IMR-90 (cell line): ENCODE measurements around the gene CHDH. TPM values are rescaled to one million over a fixed set of nuclear protein-coding genes. Genes with fewer than 3 reads are reported as not detected.

Experiments
- ATAC-seq: fragments of 200-7000 bp; cut with Tn5 transposase; 2 replicates; pipeline ENCODE4 v1.9.1; 2020; ENCODE audit warnings: low read depth, mild to moderate bottlenecking, moderate library complexity
- BruUV-seq: library from RNA; stranded (reverse); fragments of 400-500 nt; replicated peaks from 2 replicates; lab custom pipeline; 2021; lab: Mats Ljungman, UMichigan
- CTCF ChIA-PET: fragments of 300-600 bp; formaldehyde crosslinking; extraction: SDS; loops from one replicate; lab custom pipeline; 2021; ENCODE audit warnings: antibody characterized with exemption; lab: Yijun Ruan, JAX
- POLR2A ChIA-PET: fragments of 300-600 bp; sonication (Branson Sonifier 250); formaldehyde crosslinking; loops from one replicate; lab custom pipeline; 2022; ENCODE audit warnings: antibody characterized with exemption; ENCODE audit not compliant: unreplicated experiment; lab: Charles Lee
- DNase-seq: peaks from one replicate; pipeline ENCODE4 v3.0.0; 2013
- H2AFZ ChIP-seq: replicated peaks from 2 replicates; pipeline ENCODE3; 2013; ENCODE audit warnings: low read length, mild to moderate bottlenecking; ENCODE audit not compliant: poor library complexity
- H2AK5ac ChIP-seq: 2 replicates; pipeline ENCODE4 v1.6.1; 2013; ENCODE audit warnings: low read depth, low read length, inconsistent platforms
- H2AK9ac ChIP-seq: replicated peaks from 2 replicates; pipeline ENCODE3; 2013; ENCODE audit warnings: mild to moderate bottlenecking, low read depth, low read length, moderate library complexity; ENCODE audit not compliant: poor library complexity
- H2BK120ac ChIP-seq: 2 replicates; pipeline ENCODE4 v1.6.1; 2013; ENCODE audit warnings: low read depth, low read length, inconsistent platforms
- H2BK15ac ChIP-seq: 3 replicates; pipeline ENCODE4 v1.6.1; 2013; ENCODE audit warnings: low read depth, low read length, inconsistent platforms
- H2BK20ac ChIP-seq: 2 replicates; pipeline ENCODE4 v1.6.1; 2013; ENCODE audit warnings: low read depth, mild to moderate bottlenecking, inconsistent platforms, low read length, moderate library complexity
- H2BK5ac ChIP-seq: 2 replicates; pipeline ENCODE4 v1.6.1; 2013; ENCODE audit warnings: mild to moderate bottlenecking, low read depth, low read length, inconsistent platforms; ENCODE audit not compliant: poor library complexity, severe bottlenecking
- H3K14ac ChIP-seq: replicated peaks from 2 replicates; pipeline ENCODE4 v1.6.1; 2013; ENCODE audit warnings: low read depth, low read length, inconsistent platforms
- H3K18ac ChIP-seq: 2 replicates; pipeline ENCODE4 v1.6.1; 2013; ENCODE audit warnings: low read depth, low read length, control low read depth
- H3K23ac ChIP-seq: 2 replicates; pipeline ENCODE4 v1.6.1; 2013; ENCODE audit warnings: low read depth, low read length, inconsistent platforms
- H3K27ac ChIP-seq: 2 replicates; pipeline ENCODE4 v1.5.1; 2013; ENCODE audit warnings: mild to moderate bottlenecking, control low read depth, low read length; ENCODE audit not compliant: insufficient read depth
- H3K27me3 ChIP-seq: 2 replicates; pipeline ENCODE4 v1.6.1; 2013; ENCODE audit warnings: low read length; ENCODE audit not compliant: control insufficient read depth, insufficient read depth
- H3K36me3 ChIP-seq: 2 replicates; pipeline ENCODE4 v1.6.1; 2013; ENCODE audit warnings: low read length, mixed read lengths; ENCODE audit not compliant: control insufficient read depth, insufficient read depth
- H3K4ac ChIP-seq: 2 replicates; pipeline ENCODE4 v1.6.1; 2013; ENCODE audit warnings: low read depth, low read length, inconsistent platforms
- H3K4me1 ChIP-seq: 2 replicates; pipeline ENCODE4 v1.6.1; 2013; ENCODE audit warnings: low read length, mixed read lengths; ENCODE audit not compliant: control insufficient read depth, insufficient read depth
- H3K4me2 ChIP-seq: 2 replicates; pipeline ENCODE4 v1.6.1; 2013; ENCODE audit warnings: low read depth, mild to moderate bottlenecking, control low read depth, low read length, moderate library complexity
- H3K4me3 ChIP-seq: 2 replicates; pipeline ENCODE4 v1.5.1; 2013; ENCODE audit warnings: low read depth, mild to moderate bottlenecking, control low read depth, low read length, moderate library complexity; ENCODE audit not compliant: insufficient read depth
- H3K56ac ChIP-seq: 2 replicates; pipeline ENCODE4 v1.6.1; 2013; ENCODE audit warnings: low read length, inconsistent platforms; ENCODE audit not compliant: insufficient read depth; ENCODE audit errors: extremely low read depth
- H3K79me1 ChIP-seq, 2 experiments: 2 replicates each; pipeline ENCODE4 v1.6.1; 2013; ENCODE audit warnings: low read length in 2 of 2, inconsistent platforms in 1 of 2, low read depth in 1 of 2
- H3K9ac ChIP-seq: 2 replicates; pipeline ENCODE4 v1.6.1; 2013; ENCODE audit warnings: low read depth, low read length, control low read depth
- H3K9me1 ChIP-seq: 2 replicates; pipeline ENCODE4 v1.6.1; 2013; ENCODE audit warnings: low read length, inconsistent platforms; ENCODE audit not compliant: insufficient read depth
- H3K9me3 ChIP-seq: 2 replicates; pipeline ENCODE4 v1.6.1; 2013; ENCODE audit warnings: low read length; ENCODE audit not compliant: control insufficient read depth, insufficient read depth
- H4K20me1 ChIP-seq: 2 replicates; pipeline ENCODE4 v1.6.1; 2013; ENCODE audit warnings: low read length, inconsistent platforms; ENCODE audit not compliant: insufficient read depth
- H4K5ac ChIP-seq: 2 replicates; pipeline ENCODE4 v1.6.1; 2013; ENCODE audit warnings: mild to moderate bottlenecking, low read depth, low read length, control low read depth
- H4K8ac ChIP-seq, 2 experiments: 2 replicates each; pipeline ENCODE4 v1.6.1; 2013; ENCODE audit warnings: low read depth in 2 of 2, low read length in 2 of 2, control low read depth in 1 of 2, inconsistent platforms in 1 of 2
- H4K91ac ChIP-seq: 2 replicates; pipeline ENCODE4 v1.6.1; 2013; ENCODE audit warnings: low read depth, low read length, inconsistent platforms; ENCODE audit not compliant: insufficient read depth
- BHLHE40 ChIP-seq: fragments of 150-350 bp; IDR thresholded peaks from 2 replicates; pipeline ENCODE4 v1.6.1; 2016; ENCODE audit warnings: mild to moderate bottlenecking, low read depth, low read length
- CEBPB ChIP-seq: IDR thresholded peaks from 2 replicates; pipeline ENCODE4 v1.6.1; 2012; ENCODE audit warnings: low read depth, low read length, improper control_type of control experiment
- CTCF ChIP-seq: conservative IDR thresholded peaks from 2 replicates; pipeline ENCODE4 v1.5.1; 2012; ENCODE audit warnings: mild to moderate bottlenecking, low read depth, low read length, improper control_type of control experiment
- FOS ChIP-seq: fragments of 150-350 bp; IDR thresholded peaks from 2 replicates; pipeline ENCODE4 v1.6.1; 2016; ENCODE audit warnings: low read depth, low read length
- MAFK ChIP-seq: IDR thresholded peaks from 2 replicates; pipeline ENCODE4 v1.6.1; 2012; ENCODE audit warnings: low read depth, low read length, improper control_type of control experiment
- MAZ ChIP-seq: IDR thresholded peaks from 2 replicates; pipeline ENCODE4 v1.6.1; 2012; ENCODE audit warnings: low read depth, mild to moderate bottlenecking, low read length, improper control_type of control experiment, moderate library complexity, borderline replicate concordance
- MXI1 ChIP-seq: IDR thresholded peaks from 2 replicates; pipeline ENCODE4 v1.6.1; 2012; ENCODE audit warnings: low read depth, mild to moderate bottlenecking, low read length, moderate library complexity, borderline replicate concordance
- NFE2L2 ChIP-seq: fragments of 150-350 bp; IDR thresholded peaks from 2 replicates; pipeline ENCODE4 v1.6.1; 2016; ENCODE audit warnings: low read depth, mild to moderate bottlenecking, low read length
- POLR2A ChIP-seq: IDR thresholded peaks from 2 replicates; pipeline ENCODE4 v1.6.1; 2012; ENCODE audit warnings: mild to moderate bottlenecking, low read depth, low read length
- RAD21 ChIP-seq: IDR thresholded peaks from 2 replicates; pipeline ENCODE4 v1.6.1; 2012; ENCODE audit warnings: low read length, improper control_type of control experiment
- RCOR1 ChIP-seq: IDR thresholded peaks from 2 replicates; pipeline ENCODE4 v1.6.1; 2012; ENCODE audit warnings: mild to moderate bottlenecking, low read length, improper control_type of control experiment; ENCODE audit not compliant: insufficient replicate concordance
- RFX5 ChIP-seq: IDR thresholded peaks from 2 replicates; pipeline ENCODE4 v1.8.0; 2012; ENCODE audit warnings: low read depth, mild to moderate bottlenecking, low read length, moderate library complexity
- SMC3 ChIP-seq: fragments of 150-350 bp; IDR thresholded peaks from 2 replicates; pipeline ENCODE4 v1.6.1; 2016; ENCODE audit warnings: low read depth, mild to moderate bottlenecking, antibody characterized with exemption, low read length, moderate library complexity
- USF2 ChIP-seq: fragments of 150-350 bp; IDR thresholded peaks from 2 replicates; pipeline ENCODE4 v1.6.1; 2017; ENCODE audit warnings: mild to moderate bottlenecking, antibody characterized with exemption, low read length, low read depth
- WGBS, 2 experiments: methylation state at CpG; one replicate each; pipeline versions ENCODE4 v1.1.5 to v1.1.7; 2013; ENCODE audit warnings: missing lambda C conversion rate in 2 of 2; ENCODE audit not compliant: insufficient read length in 1 of 2; ENCODE audit errors: extremely low coverage in 2 of 2; 5-methylcytosine and 5-hydroxymethylcytosine counted together
- dilution Hi-C: fragments of 300-500 bp; cut with HindIII; formaldehyde crosslinking; loops from one replicate; pipeline ENCODE4 v1.14.3; 2018; ENCODE audit warnings: low sequenced_read_pairs; ENCODE audit not compliant: unreplicated experiment
- in situ Hi-C: fragments of 300-500 bp; cut with MboI; formaldehyde crosslinking; loops from 3 replicates; pipeline ENCODE4 v1.14.3; 2019; ENCODE audit warnings: low sequenced_read_pairs, inconsistent platforms, mixed read lengths
- intact Hi-C: fragments of 100-400 bp; cut with micrococcal nuclease; formaldehyde crosslinking; loops from 2 replicates; pipeline ENCODE4 v1.10.0; 2022
- polyA plus RNA-seq, 3 experiments: library from polyadenylated mRNA; depleted of rRNA; stranded (reverse); fragments of >200 nt; gene quantifications; 2 replicates each; pipeline ENCODE4 v1.2.3, GENCODE V29; 2012; ENCODE audit warnings: low replicate concordance in 1 of 3
- total RNA-seq: library from RNA; depleted of rRNA; stranded (reverse); fragments of >200 nt; gene quantifications from 2 replicates; pipeline ENCODE4 v1.2.3, GENCODE V29; 2012

CHDH gene
- total and polyA plus RNA-seq, 2 of the 4 experiments (the other 2 are of a cell fraction), result under 0.01 to 0.19 TPM

GRCh38 chr3:53809267-53809666 is 37.0 kb downstream of the CHDH start (continued):
- TF ChIP-seq NFE2L2, result no peak
- no peak for TF ChIP-seq CTCF

GRCh38 chr3:53808496-53808895 is 37.7 kb downstream of the CHDH start:
- no peak overlapping the region for H3K18ac ChIP-seq
- ChIA-PET CTCF (no interaction called here), POLR2A (no interaction called here)
- dilution Hi-C loops, result no loop called here
- no peak overlapping the region for H3K9ac ChIP-seq
- no peak overlapping the region for H2BK15ac ChIP-seq
- no peak overlapping the region for H3K27ac ChIP-seq
- H3K27me3 ChIP-seq, result peaks cover 3% of the 10 kb centered on the region
- no peaks in the 10 kb centered on the region for H3K9me3 ChIP-seq
- ATAC-seq (no peak), DNase-seq (no peak)
- no peak overlapping the region for H2AK9ac ChIP-seq
- H3K9me1 ChIP-seq, result peaks cover 20% of the 10 kb centered on the region
- H3K14ac ChIP-seq, result no peak overlapping the region
- H3K4me1 ChIP-seq, result peaks cover 14% of the 10 kb centered on the region
- H3K36me3 ChIP-seq, result no peaks in the 10 kb centered on the region
- no peak overlapping the region for H2AFZ ChIP-seq
- no peaks in the 10 kb centered on the region for H4K20me1 ChIP-seq
- WGBS, 2 experiments, result 94% methylated on average over 3 of the region's 13 CpGs; no CpG with 5 or more reads in 1 of the 2 experiments
- no TSS peak for BruUV-seq
- H2BK120ac ChIP-seq, result no peak overlapping the region
- no peak overlapping the region for H3K23ac ChIP-seq
- H4K5ac ChIP-seq, result no peak overlapping the region
- H3K79me1 ChIP-seq, result no peaks in the 10 kb centered on the region
- no peak overlapping the region for H3K4me2 ChIP-seq
- no peak overlapping the region for H3K56ac ChIP-seq
- H4K91ac ChIP-seq, result no peak overlapping the region
- in situ Hi-C loops, result no loop called here
- intact Hi-C loops, result no loop called here
- no peak overlapping the region for H4K8ac ChIP-seq
- no peak overlapping the region for H2BK20ac ChIP-seq
- H2AK5ac ChIP-seq, result no peak overlapping the region
- no peak overlapping the region for H3K4ac ChIP-seq
- H2BK5ac ChIP-seq, result no peak overlapping the region
- no peak overlapping the region for H3K4me3 ChIP-seq
- TF ChIP-seq RCOR1 (no peak), FOS (no peak), CEBPB (no peak), RAD21 (no peak), RFX5 (no peak), MXI1 (no peak), POLR2A (no peak), MAZ (no peak), MAFK (no peak), USF2 (no peak), NFE2L2 (no peak), SMC3 (no peak), BHLHE40 (no peak)
